ENCODE measurements around the gene NKX2-1. TPM values are rescaled to one million over a fixed set of nuclear protein-coding genes. Genes with fewer than 3 reads are reported as not detected.
"Not testable (repeated sequence)": the region's sequence is repeated elsewhere in the genome, so short reads cannot be mapped to it uniquely, and the experiment has no call there.

The NKX2-1 gene
- polyA plus RNA-seq (2014; cell fraction: cytosol; rRNA removed) = not detected in 2 replicates
- not detected in 2 replicates for polyA plus RNA-seq (2014; cell fraction: nucleus; rRNA removed)

GRCh38 chr14:36519431-36520321, at the start of gene NKX2-1:
NKX2-1 (minus strand) TSS chr14:36520232; CDS start chr14:36520129, 103 bp downstream.
- DNase-seq (ENCODE audit: low spot score) = no peak

DNA sequence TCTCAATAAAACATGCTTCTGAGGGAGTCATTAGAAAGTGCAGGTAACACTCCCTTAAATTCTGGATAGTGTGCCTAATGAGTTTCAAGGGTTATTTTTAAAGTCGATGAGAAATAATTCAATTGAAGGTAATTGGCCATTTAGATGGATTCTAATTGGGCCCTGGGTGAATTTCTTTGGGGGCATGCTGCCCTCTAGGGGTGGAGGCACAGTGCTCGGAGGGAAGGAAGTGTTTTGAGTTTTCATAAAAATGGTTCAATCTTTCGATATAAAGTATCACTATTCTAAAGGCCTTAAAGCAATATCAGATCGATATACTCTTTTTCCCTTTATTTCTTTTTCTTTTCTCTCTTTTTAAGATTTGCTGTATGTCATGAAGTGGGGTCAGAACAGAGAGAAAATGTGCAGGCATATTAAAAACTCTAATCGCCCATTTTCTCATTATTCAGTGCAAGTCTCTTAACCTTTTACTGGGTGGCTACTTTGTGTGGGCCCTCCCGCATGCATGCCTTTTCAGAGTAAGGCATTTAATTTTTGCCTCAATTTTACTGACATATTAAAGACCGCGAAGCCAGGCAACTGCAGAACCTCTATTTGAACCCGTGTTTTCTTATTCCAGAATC, 36.9 kb upstream of the NKX2-1 start:
- peak; percentile 3 for DNase-seq (ENCODE audit: low spot score)

DNA sequence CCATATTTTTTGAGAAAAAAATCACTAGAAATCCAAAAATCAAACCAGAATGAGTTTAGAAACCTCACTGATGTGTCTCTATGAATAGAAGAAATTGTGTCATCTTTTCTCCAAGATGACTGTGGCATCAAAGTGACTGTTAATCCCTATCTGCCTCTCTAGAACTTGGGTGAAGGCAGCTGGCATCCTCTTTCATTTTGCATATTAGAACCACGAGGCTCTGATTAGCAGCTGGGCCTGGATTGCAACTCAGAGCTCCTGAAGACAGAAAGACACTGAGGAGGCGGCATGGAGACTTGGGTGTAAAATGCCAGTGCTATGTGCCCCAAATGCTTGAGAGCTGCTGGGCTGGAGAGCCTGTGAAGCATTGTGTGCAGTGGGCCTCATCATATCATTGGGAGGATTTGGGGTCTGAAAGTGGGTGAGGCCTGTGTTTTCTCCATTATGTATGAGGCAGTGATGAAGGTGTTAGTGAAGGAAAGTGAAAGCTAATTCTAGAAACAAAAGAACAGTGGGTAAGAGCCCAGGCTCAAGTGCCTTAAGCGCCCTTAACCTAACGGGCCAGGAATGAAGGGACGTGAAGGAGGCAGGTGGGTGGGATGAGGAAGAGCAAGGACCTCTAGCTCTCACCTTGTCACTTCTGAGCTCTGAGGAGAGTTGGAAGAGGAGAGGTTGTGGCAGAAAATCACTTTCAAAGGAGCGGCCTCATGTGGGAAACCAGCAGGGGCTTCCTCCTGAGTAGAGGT, 36.1 kb upstream of the NKX2-1 start:
- no peak for DNase-seq (ENCODE audit: low spot score)

- DNase-seq (ENCODE audit: low spot score) = peak; percentile 34
These were observed 33.7 kb upstream of the NKX2-1 start for GRCh38 chr14:36553656-36554260.

GRCh38 chr14:36550899-36551298, 30.9 kb upstream of the NKX2-1 start:
- no peak for DNase-seq (ENCODE audit: low spot score)

- DNase-seq (ENCODE audit: low spot score) = not testable (repeated sequence)
These were observed 24.2 kb upstream of the NKX2-1 start for GRCh38 chr14:36544280-36544679.

- DNase-seq (ENCODE audit: low spot score) = no peak
These were observed 18.0 kb upstream of the NKX2-1 start for GRCh38 chr14:36538051-36538450.

GRCh38 chr14:36529062-36529461, 9.0 kb upstream of the NKX2-1 start:
- DNase-seq (ENCODE audit: low spot score) = no peak

DNA sequence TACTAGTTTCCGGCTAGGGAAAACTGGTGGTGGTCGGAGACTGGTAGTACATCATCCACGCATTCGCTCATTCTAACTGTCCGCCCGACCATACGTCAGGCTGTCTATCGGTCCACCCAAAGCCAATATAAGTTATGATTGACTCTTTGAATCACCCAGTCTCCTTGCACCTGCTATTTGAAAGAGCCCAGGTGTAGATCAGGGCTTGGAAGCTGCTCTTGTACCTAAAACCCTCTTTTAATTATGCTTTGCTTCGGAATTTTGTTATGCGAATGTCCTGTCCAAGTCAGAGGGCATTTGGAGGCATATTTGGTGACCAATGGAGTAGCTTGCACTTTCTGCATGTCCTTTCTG, 5.7 kb upstream of the NKX2-1 start:
- no peak for DNase-seq (ENCODE audit: low spot score)

DNA sequence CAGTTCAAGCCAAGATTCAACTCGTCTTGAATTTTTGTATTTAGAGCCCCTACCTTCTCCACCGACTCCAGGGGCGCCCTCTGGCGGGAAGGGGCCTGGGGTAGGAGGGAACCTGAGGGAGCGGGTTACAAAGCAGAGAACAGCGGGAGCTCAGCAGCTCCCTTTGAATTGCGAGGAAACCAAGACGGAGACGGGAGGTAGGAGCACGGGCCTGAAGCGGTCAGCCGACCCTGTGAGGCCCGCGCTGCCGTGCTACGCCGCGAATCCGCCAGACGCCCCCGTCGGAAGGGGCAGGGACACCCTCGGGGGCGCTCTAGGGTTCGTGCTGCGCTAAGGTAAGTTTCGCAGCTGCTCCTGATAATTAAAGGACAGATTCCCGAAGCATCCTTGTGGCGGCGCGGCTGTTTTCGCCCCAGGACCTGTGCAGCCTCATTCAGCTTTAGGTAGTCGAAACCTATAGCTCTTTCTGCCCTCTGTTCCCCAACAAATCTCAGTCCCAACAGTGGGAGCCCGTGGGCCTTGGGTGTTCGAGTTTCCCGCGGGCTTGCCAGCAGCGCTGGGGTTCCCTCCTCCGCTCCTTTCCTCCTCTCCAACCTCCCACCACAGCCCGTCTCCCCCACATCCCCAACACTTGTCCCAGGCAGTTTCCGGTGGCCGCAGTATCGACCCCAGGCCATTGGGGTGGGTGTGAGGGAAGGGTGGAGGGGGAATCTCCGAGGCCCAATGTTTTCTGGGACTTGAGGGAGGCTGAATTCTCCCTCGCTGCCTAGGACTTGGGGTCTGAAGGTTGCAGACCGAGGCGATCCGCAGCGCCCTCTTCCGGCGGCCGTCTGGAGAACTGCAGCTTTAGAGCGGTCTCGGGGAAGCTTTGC, 5.1 kb upstream of the NKX2-1 start:
- no peak for DNase-seq (ENCODE audit: low spot score)

GRCh38 chr14:36524220-36524837, 4.3 kb upstream of the NKX2-1 start:
- no peak for DNase-seq (ENCODE audit: low spot score)

DNA sequence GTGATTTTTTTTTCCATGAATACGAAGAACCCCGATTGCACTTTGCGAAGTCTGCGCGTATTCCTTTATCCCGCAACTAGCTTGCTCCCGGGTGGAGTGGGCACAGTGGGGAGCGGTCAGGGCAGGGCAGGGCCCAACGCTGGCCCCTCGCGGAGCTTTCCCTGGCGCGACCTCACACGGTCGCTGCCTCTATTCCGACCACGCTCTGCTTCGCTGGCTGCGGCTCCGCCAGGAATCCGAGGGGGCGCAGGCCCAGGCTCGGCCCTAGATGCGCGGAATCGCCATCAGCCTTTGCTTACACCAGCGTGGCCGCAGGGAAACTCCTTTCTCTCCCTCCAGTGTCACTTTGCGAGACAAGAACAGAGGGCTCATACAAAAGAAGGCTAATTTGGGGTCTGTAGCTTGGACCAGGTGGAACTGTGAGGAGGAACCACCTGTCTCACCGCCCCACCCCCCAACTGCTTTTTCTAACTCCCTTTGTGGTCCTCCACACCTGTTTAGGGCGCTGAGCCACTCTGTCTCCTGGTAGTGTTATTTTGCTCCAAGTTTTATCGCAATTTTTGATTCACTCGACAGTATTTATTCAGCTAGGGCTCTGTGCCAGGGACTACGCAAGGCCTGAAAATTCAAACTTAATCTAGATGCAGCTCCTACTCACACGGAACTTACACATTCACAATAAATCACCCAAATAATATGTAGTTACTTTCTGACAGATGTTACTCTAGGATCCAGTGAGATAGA, 3.1 kb upstream of the NKX2-1 start:
- DNase-seq (ENCODE audit: low spot score) = no peak

DNA sequence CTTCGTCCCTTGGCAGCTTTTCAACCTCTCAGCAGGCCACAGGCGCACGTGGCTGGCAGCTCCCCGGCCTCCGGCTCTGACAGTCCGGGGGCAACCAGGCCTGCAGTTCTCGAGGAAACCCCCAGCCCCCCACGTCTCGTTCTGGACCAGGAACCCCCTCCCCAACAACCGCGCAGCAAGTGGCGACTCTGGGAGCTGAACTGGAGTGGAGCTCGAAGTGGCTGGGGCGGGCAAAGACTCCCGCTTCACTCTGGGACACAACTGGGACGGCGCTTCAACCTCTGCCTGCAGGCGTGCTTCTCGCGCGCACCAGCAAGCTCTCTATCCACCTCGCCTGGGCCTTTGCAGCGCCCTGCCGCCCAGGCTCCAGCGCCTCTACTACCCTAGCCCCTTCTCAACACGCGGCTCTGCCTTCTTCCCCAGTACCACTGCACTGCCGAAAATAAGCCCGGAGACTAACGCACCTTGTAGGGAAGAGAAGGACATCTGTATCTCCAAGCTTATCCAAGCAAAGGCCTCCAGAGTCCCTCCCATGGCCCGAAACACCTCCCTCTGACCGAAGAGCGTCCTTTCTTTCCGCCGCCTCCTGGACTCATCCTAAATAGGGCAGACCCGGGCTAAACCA, 2.4 kb upstream of the NKX2-1 start:
- DNase-seq (ENCODE audit: low spot score) = no peak

DNA sequence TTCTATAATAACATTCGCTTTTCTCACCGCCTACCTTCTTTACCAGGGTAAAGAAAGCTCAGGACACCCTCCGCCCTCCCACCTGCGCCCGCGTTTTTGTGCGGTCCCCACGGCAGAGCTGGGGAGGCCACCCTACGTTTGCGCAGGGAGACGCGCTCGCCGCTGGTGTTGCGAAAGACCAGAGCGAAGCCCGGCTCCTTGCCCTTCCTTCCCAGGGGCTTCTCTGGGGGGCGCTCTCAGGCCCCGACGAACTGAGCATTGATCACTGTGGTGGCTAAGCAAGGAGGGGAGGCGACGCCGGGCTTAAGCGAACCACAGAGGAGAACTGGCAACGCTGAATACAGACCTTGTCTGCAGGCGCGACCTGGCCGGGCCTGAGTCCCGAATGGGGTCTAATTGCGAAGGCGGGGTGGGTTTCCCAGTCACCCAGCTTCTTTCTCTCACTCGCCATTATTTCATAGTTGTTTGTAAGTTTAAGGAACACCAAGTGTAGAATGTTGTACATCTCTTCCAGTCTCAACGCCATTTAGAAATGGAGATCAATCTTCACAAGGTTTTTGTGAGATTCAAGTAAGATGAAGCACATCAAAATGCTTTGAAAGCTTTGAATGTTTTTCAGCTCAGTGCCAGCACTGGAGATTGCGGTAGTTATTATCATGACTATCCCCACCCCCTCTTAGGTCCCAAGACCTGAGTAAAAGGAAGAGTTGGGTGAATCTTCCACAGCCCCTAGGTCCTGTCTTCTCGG, 1.7 kb upstream of the NKX2-1 start:
- DNase-seq (ENCODE audit: low spot score) = no peak

- DNase-seq (ENCODE audit: low spot score) = peak; percentile 10
These were observed 831 bp upstream of the NKX2-1 start for GRCh38 chr14:36520601-36521525.

DNA sequence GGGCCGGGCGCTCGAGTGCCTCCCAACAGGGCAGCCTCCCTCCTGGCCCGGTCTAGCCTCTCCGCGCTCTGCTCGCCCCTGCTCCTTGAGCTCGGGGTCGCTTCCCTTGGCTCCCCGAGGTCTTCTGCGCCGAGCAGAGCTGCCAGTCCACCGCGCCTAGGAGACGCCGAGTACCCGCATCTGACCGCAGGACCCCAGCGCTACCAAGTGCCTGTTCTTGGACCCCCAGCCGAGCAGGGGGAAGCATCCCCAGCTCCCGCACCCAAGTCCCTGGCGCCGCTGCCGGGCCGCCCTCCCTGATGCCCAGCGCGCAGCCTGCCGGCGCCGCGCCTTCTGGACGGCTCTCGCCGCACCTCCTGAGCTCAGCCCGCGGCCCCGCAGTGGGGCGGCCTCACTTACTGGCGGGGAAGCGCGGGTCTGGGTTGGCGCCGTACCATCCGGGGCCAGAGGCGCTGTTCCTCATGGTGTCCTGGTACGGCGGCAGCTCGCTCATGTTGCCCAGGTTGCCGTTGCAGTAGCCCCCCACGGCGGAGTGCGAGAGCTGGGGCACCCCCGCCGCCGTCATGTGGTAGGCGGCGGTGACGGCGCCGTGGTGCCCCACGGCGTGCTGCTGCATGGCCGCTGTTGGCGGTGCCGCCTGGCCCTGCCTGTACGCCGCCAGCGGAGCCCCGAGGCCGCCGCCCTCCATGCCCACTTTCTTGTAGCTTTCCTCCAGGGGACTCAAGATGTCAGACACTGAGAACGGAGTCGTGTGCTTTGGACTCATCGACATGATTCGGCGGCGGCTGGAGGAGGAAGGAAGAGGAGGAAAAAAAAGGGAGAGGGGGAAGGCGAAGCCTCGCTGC, 1.2 kb downstream of the NKX2-1 start:
- no peak for DNase-seq (ENCODE audit: low spot score)
